Measurements from ENCODE around the gene KRT79.

Gene KRT79

DNA sequence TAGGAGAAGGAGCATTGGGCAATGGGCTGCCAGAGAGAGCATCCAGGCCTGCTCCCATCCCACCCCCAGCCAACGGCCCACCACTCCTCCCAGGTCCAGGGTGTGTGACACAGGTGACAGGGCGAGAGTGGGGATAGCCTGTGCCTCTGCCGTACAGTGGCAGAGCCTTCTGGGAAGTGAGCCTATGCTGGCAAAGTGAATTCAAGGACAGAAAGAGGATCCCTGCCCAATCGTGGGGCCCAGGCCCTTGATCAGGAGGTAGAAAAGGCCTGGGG lies 553 bp upstream of the KRT79 start:
- no peak for DNase-seq

DNA sequence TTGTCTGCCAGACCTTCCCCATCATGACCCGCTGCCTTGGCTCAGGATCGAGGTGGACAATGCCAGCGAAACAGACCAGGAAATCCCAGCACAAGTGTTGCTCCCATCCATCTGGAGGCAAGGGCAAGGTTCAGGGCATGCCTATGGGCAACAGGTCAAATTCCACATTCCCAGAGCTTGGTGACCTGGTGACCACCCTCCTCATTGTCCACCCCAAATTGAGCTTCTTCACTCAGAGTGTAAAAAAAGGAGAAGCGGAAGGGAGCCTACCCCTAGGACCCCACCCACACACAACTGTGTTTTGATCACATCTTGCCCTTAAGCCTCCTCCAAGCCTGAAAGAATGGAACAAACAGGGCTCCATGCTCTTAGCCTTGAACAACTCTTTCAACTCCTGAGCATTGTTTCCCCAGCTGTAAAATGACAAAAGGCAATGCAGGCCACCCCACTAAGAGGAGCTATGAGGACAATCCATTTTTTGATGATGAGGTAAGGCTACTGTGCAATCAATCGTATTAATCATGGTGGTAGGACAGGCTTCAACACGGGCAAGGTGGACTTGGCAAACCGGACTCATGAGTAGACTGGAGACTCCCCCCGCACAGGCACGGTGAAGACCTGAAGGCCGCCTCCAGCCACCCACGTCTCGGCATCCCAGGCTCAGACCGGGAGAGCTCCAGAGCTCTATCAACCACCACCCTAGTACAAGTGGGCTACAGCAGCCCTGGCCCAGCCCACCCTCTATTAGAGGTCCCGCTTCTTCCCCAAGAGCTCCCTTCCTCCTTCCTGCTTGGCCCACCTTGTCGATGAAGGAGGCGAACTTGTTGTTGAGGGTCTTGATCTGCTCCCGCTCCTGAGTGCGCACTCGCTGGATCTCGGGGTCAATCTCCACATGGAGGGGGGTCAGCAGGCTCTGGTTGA lies 866 bp downstream of the KRT79 start:
- no peak for DNase-seq

DNA sequence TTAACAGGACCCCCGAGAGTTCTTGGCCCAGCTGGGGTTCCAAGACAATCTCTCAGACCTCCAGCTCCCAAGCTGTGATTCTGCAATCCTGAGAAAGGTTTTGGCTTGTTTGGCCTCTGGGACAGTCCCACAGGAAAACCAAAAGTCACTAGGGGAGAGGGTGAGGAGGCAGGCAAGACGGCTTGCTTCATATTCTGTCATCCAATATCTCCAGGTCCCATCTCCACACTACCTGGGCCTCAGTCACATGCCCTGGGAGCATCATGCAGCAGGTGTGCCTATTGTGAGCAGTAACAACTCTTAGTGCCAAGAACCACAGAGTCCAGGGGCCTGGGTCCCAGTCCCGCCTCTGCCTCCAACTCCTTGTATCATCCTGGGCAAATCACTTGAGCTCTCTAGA lies 1.7 kb downstream of the KRT79 start:
- no peak for DNase-seq

DNA sequence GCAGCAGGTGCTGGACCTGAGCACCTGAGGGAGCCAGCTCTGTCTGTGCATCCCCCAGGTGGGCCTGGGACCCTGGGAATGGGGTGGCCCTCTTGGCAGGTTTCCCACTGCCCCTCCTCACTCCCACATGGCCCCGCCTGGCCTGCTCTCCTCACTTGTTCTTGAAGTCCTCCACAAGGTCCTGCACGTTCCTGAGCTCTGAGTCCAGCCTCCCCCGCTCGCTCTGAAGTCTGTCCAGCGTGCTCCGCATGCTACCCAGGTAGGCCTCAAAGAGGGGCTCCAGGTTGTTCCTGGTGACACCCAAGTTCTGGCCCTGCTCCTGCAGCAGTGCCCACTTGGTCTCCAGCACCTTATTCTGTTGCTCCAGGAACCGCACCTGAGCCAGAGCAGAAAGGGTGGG lies 2.9 kb downstream of the KRT79 start:
- DNase-seq = no peak

DNA sequence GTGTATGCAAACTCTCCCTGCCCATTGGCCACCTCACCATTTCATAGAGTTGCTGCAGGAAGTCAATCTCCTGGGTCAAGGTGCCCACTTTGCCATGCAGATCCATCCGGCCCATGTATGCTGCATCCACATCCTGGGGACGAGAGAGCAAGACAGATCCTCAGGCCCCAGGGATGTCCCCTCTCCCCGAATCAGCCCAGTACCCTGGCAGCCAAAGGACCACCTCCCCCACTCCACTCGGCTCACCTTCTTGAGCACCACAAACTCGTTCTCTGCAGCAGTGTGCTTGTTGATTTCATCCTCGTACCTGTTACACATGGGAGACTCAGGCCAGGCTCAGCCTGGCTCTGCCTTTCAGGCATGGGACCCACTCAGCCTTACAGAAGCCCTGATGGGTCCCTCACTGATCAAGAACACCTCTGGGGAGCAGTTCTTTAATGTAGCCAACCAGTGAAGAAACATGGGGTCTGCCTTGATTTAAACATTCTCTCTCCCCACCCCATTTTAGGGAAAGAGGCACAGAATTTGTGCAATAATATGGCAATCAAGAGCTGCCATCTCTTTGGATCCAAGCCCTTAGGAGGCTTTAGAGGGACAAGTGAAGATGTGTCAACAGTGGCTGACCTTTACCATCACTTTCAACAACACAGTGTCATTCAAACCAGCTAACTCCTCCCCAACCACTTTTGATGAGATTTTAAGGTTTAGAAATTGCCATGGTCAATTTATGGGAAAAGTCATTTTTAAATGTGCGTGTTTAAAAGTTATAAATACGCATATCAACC lies 3.9 kb downstream of the KRT79 start:
- DNase-seq = no peak

DNA sequence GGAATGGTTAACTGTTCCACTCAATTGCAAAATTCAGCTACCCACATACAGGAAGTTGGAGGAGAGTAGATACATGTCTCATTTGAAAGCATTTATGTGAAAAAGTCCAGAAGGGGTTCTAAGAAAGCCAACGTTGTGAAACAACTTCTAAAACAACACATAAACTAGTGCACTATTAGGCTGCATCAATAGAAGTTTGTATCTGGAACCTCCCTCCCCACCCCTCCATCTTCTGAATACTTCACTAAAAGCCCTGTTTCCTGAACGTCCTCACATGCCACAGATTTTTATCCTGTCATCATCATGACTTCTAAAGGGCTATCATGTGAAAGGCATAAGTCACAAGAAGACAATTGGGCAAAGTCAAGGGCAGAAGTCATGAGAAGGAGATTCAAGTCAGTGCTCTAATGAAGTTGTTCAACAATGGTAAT lies 5.5 kb downstream of the KRT79 start:
- DNase-seq = no peak

DNA sequence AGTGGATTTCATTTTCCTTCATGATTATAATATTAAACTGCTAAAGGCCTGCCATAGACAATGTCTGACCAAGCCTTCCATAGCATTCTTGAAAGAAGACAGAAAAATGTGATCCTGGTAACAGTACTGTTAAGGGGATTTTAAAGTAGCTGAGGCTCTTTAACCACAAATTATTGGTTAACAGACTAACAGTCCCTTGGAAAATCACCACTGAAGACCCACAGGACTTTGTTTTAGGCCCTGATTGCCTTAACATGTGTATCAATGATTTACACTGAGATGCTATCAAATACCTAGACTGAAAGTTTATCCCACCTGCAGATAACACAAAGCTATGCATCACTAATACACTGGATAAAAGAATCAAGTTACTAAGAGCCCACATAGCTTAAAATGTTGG lies 6.0 kb downstream of the KRT79 start:
- no peak for DNase-seq

DNA sequence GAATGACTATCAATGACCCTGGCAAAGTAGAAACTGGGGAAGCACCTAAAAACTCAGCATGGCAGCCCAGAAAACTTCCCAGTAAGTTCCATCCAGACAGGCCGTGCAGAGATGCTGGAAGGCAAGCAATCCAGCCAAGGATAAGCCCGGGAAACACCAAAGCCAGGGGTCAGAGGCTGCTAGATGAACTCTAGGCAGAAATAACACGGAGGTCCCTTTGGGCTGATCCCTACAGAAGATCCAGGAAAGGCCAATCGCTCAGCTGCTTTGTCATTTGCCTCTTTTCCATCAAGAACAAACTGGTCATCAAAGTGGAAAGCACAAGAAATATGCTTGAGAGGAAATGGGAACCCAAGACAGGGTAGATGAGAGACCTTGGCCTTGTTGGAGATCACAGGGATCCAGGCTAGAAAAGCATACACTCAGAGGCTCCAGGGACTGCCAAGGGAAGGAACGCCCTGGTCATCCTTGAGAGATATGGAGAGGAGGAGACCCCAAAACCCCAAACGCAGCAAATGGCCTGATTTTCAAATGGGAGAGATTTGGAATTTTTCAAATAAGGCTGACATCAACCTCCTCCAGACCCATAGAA lies 6.5 kb downstream of the KRT79 start:
- DNase-seq = no peak

DNA sequence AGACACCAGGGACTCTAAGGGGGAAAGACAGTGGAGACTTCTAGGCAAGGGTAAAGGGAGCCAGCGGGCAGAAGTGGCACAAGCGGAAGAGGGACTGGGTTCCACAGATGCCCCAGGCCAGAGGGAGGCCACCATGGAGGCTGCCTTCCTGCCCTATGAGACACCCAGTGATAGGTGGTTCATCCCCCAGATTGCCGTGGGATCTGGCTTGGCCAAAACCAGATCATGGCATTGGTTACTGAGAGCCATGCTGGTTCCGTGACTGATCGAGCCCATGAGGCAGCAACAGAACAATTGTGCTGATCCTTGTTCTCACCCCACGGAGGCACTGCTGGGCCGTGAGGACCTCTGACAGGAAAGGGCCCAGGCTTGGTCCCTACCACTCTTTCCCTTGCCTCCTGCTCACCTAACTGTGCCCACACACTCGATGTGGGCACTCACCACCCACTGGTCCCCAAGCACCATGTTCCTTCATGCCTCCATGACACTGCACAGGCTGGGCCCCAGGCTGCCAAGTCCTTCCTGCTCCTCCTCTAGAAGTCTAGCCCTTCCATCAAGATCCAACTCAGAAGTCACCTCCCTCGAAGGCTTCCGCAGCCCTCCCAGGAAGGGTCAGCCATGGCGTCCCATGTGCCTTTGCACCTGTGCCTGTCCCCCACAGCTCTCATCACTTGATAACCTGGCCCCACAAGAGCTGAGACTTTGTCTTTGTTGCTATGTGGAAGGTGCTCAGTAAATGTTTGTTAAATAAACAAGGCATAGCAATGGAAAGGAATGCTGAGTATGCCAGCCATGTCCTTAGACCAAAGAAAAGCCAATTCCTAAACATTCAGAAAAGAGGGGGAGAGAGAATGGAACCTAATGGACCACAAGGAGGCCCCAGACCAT lies 7.3 kb downstream of the KRT79 start:
- DNase-seq = no peak

DNA sequence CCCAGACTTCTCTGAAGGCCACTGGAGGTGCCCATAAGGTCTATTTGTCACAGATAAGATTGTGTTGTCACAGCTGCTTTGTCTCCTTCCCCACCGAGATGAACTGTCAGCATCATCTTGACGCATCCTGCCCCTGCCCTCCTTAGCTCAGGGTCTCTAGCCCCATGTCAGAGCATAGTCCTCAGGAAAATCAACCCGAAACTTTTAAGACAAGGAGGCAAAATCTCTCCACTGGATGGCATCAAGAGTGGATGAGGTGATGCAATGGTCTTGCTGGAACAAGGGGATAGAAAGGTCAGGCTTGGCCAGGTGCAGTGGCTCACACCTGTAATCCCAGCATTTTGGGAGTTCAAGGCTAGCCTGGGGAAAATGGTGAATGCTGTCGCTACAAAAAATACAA lies 8.2 kb downstream of the KRT79 start:
- DNase-seq = no peak

DNA sequence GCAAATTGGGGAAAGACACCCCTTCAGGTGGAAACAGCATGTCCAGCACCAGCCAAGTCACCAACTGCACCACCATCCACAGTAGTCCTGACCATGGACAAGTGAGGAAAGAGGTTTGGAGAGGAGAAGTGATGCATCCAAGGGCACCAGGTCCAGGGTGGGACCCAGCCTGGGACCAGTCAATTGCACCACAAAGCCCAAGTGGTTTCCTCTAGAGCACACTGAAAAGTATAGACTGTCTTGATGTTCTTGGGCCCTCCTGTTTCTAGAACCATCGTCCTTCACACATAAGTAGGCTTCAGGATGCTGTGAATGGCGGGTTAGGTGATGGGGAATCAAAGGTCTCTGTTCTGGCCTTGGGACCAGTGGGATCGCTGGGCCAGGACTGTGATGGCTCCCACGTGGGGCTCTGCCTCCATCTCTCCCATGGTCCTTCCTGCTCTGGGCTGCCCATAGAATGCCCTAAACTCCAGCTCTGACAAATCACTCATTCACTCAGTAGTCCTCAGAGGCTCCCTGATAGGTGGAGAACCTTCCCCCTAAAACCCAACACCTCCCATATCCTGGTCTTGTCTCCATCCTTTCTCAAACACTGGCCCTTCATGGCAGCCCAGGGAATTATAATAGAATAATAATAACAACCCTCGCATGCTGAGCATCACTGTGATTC lies 9.2 kb downstream of the KRT79 start:
- DNase-seq = no peak

DNA sequence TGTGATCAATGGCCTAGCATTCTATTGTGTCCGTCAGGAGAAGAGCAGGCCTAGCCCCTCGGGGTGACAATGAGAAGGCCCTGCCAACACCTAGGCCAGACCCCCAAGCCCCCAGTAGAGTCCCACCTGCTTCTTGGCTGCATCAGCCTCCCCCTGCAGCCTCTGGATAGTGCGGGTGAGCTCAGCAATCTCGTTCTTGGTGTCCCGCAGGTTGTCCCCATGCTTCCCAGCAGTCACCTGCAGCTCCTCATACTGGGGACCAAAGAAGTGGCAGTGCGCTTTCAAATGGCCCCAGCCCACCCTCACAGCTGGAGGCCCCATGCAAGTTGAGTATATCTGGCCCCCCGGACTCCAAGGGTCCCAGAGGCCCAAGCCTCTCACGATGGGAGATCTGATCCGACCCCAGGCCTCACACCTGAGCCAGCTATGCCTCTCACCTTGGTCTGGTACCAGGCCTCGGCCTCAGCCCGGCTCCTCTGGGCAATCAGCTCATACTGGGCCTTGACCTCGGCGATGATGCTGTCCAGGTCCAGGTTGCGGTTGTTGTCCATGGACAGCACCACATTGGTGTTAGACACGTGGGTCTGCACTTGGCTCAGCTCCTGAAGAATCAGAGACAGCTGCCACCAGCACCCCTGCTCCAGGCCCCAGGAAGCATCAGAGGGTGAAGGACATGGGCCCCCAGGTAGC lies 10.2 kb downstream of the KRT79 start:
- DNase-seq = no peak

DNA sequence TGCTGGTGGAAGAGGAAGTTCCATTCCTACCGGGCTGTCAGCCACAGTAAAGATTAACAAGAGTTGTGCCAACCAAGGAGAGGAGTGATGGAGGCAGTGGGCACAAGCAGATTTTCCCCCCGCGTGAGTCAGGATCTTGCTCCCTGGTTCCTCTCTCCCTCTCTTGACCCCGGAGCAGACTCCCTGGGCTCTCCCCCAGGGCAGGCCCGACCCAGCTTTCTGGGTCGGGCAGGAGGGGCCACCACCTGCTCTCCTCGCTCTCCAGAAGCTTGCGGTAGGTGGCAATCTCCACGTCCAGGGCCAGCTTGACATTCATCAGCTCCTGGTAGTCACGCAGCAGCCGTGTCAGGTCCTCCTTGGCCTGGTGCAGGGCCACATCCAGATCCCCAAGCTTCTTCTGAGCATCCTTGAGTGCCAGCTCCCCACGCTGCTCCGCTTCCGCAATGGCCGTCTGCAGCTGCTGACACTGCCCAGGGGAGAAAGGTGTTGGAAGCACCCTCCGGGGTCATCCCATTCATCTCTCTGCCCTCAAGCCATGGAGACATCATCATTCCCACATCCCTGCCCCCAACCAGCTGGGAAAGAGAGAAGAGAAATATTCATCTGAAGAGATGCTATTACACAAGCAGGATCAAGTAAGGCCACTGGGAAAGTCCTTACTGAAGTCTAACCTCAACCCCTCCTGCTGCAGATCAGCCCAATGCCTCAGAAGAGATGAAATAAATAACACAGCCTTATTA lies 11.2 kb downstream of the KRT79 start:
- DNase-seq = no peak

DNA sequence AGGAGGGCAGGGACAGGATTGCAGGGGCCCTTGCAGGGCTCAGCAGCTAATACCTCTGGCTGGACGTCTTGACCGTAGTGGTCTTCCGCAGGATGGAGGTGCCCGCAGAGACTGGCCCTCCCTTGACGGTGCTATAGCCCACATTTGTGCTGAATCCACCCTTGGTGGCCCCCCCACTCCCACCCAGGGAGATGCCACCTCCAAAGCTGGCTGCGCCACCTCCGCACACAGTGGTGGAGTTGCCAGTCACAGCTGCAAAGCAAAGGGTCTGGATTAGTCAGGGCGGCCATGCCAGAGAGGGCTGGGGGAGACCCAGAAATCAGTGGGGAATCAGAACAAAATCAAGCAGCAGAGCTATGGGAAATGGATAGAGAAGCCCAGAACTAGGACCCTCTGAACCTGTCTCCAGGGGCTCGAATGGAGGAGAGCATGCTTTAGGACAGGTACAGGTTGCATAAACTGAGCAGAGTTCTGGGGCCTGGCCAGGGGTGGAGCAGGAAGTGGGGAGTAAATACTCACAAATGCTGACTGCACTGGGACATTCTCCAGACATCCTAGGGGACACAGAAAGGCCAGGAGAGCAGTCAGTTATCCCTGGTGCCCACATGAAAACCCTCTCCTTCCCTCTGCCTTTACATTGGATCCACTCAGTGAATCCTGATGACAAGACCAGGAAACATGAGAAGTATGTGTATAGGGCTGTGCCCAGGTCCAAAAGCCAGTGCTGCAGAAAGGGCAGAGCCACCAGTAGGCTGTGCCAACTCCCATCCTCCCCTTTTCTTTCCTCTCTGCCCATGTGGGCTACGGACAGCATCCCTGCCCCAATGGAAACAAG lies 12.1 kb downstream of the KRT79 start:
- DNase-seq = no peak

DNA sequence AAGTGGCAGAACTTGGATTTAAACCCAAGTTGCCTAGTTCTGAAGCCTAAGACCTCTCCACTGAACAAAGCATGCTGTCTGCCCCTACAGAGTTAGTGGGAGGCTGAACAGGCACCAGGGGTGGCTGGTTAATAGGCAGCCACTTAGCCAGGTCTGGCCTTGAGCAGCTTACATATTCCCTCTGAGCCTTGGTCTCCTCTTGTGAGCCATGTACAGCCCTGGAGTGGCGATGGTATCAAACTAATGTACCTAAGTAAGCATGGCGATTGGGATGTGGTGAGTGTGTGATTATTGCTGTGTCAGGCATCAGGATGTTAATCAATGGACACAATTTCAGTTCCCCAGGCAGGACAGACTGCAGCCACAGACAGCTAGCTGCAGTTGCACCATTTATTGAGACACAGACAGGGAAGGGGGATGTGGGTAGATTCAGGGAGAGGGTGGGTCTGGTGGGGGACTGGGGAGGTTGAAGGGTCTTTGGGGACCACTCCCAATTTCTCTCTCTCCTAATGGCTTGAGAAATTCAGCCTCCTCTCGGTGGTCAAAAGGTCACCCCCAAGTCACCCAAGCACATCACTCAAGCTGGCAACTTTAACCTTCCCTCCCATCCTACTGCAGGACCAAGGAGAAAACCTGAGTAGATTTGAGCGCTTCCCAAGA lies 12.9 kb downstream of the KRT79 start:
- no peak for DNase-seq

DNA sequence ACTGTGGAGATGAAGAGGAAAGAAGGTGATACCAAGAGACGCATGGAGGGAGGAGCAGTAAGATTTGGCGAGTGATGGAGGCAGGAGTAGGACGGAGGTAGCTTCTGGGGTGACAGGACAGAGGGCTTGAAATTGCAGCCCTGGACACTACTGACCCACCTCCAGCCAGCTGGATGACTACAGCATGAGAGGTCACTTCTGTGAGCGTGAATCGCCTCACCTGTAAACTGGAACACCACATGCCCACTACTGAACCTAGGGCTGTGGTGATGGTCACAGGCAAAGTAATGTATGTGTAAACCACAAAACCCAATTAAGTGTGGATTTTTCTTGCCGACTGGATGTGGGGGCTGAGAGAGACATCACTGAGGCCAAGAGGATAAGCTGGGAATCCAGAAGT lies 13.6 kb downstream of the KRT79 start:
- no peak for DNase-seq

DNA sequence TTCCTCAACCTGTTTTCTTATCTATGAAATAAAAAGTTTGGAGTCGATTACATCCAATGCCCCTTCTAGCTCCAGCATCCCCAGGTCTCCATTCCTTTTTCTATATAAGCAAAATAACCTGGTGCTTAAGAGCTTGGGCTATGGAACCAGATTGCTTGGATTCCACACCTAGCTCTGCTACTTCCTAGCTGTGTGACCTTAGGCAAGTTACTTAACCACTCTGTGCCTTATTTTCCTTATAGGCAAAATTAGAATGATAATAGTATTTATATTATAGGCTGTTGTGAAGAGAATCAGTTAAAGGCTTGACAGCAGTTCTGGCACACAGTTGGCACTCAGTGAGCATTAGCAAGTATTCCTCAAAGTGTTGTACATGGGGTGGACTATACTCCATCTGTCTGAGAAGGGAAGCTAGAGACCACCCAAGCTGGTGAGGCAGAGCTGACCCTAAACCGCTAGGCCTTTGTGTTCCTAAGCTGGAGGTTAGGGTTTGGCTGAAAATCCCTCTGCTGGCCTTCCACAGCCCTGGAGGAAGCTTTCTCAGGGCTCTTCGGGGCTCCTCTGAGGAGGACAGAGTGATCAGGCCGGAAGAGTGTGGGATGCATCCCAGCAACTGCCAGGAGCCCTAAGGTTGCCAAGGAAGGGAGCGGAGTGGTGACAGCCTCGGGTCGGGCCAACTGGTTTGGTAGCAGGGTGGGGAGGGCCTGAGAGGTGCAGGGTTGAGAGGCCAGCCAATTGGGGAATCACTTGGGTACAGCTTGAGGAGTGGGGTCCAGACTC lies 14.2 kb downstream of the KRT79 start:
- DNase-seq = no peak

DNA sequence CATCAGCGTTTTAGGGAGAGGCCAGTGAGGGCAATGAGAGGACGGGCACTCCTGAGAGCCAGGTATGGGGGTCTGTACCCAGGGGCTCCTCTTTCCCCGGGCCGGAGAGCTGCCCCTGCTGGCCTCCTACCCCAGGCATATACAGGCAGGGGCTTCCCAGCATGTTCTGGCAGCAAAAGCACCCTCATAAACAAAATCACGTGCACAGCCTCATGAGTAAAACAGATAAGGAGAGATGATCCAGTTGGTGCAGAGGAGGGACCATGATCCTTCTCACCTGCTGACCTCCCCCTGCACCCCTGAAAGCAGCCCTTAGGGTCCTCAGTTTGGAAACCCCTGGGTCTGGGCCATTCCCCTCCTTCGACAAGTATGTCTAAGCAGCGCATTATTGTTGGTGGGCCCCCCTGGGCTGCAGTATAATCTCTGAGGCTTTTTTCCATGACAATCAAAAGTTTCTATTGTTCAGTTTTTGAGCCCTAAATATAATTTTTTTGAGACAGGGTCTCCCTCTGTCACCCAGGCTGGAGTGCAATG lies 15.2 kb downstream of the KRT79 start:
- no peak for DNase-seq

Measured in stimulated activated naive CD4-positive, alpha-beta T cell treated with Interleukin-2 at 50 U/mL for 16 hours (primary cell).